HFF-Myc (cell line): ENCODE data around the gene MSH3.

Source experiments
- DNase-seq: peaks from one replicate; pipeline ENCODE4 v3.0.0-alpha.2; 2011; ENCODE audit warnings: low read depth; ENCODE audit errors: extremely low read depth
- H3K4me3 ChIP-seq: replicated peaks from 2 replicates; pipeline ENCODE4 v1.5.1; 2011; ENCODE audit warnings: low read depth, mild to moderate bottlenecking, control low read depth, low read length
- TF ChIP-seq, protein P1 (sequence below): IDR thresholded peaks from 2 replicates; pipeline ENCODE4 v1.5.1; 2012; ENCODE audit warnings: mild to moderate bottlenecking, low read depth, low read length, control low read depth; ENCODE audit errors: missing control alignments

The MSH3 gene

DNA sequence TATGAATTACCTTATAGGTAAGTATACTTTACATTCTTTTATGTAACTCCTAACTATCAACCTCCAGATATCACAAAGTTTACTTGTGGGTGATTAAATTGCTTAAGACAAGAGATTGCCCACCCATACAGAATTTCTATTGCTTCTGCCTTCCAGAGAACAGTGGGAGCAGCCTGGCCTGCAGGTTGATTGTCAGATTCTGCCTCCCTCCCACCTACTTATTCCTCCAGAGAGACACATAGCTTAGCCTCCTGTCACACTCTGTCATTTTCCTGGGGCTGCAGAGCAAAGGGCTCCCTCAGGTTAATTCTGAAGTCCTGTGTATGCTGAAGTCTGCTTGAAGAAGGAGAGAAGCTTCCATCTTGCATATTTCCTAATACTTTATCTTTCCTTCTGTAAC lies 48.8 kb downstream of the MSH3 start:
- no peak overlapping the region for H3K4me3 ChIP-seq
- DNase-seq, result no peak
- TF ChIP-seq, protein P1, sequence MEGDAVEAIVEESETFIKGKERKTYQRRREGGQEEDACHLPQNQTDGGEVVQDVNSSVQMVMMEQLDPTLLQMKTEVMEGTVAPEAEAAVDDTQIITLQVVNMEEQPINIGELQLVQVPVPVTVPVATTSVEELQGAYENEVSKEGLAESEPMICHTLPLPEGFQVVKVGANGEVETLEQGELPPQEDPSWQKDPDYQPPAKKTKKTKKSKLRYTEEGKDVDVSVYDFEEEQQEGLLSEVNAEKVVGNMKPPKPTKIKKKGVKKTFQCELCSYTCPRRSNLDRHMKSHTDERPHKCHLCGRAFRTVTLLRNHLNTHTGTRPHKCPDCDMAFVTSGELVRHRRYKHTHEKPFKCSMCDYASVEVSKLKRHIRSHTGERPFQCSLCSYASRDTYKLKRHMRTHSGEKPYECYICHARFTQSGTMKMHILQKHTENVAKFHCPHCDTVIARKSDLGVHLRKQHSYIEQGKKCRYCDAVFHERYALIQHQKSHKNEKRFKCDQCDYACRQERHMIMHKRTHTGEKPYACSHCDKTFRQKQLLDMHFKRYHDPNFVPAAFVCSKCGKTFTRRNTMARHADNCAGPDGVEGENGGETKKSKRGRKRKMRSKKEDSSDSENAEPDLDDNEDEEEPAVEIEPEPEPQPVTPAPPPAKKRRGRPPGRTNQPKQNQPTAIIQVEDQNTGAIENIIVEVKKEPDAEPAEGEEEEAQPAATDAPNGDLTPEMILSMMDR, result no peak

DNA sequence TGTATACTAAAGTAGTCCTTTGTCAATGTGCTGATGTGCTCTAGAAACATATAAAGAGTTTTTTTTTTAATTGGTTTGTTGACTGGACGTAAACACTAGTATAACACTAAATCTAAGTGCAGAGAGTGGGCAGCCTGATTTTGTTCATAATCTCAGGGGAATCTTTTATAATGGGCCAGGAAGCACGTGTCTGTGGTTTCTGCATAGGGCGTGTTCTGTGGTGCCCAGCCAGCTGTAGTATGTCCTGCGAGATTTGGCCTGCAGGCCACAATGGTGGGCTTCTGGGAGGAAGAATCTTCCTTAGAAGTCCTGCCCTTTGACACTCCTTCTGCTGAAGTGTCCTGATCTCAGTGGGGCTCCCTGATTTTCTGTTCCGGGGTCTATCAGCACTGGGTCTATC lies 49.3 kb downstream of the MSH3 start:
- TF ChIP-seq, protein P1, result no peak
- H3K4me3 ChIP-seq, result no peak overlapping the region
- DNase-seq, result no peak

DNA sequence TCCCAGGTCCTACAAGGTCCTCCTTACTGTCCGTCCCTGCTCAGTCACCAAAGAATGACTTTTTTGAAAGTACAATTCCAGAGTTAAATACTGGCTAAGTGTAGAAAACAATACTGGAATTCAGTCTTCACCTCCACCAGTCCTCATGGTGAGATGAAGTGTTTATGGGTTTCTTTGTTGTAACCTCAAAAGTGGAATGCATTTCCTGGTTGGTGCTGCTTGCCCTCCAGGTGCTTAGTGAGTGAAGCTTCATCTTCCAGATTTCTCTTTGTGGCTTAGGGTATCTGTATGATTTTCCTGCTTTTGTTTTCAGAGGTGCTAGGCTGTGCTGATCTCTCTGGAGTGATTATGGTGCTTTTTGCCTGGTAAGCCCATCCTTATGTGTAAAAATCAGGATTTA lies 49.8 kb downstream of the MSH3 start:
- TF ChIP-seq, protein P1, result no peak
- no peak for DNase-seq

DNA sequence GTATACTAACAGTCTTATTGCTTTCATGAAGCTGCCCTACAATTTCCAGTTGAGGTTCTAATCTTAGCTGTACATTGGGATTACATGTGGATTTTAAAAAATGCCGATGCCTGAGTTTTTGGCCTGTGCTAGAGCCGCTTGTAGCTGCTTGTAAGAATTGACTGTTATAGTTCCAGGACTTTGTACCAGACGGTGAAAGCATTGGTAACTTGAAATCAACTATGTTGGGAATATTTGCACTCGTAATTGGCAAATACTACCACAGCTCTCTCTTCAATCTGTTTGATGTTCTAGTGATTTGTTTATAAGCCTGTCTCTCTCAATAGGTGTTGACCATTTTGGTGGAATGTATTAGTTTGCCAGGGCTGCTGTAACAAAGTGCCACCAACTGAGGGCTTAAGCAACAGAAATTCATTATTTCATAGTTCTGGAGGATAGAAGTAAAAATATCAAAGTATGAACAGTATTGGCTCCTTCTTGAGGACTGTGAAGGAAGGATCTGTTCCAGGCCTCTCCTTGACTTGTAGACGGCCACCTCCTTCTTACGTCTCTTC lies 50.8 kb downstream of the MSH3 start:
- H3K4me3 ChIP-seq, result no peak overlapping the region
- TF ChIP-seq, protein P1, result no peak
- DNase-seq, result no peak

More for the DNA sequence above, 49.8 kb downstream of the MSH3 start:
- H3K4me3 ChIP-seq, result no peak overlapping the region

DNA sequence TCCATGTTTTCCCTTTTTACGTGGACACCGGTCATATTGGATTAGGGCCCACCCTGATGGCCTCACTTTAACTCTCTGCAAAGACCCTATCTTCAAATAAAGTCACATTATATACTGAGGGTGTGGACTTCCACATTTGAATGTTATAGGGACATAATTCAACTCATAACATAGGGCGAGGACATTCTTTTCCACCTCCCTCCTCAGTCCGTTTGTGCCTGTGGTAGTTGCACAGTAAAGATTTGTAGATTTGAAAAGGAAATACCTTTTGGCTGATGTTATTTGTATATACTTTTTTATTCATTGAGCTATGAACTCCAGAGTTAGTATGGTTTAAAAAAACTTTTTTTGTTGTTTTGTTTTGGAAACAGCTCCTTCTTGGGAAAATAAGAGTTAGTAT lies 51.3 kb downstream of the MSH3 start:
- TF ChIP-seq, protein P1, result no peak
- DNase-seq, result no peak
- H3K4me3 ChIP-seq, result no peak overlapping the region

DNA sequence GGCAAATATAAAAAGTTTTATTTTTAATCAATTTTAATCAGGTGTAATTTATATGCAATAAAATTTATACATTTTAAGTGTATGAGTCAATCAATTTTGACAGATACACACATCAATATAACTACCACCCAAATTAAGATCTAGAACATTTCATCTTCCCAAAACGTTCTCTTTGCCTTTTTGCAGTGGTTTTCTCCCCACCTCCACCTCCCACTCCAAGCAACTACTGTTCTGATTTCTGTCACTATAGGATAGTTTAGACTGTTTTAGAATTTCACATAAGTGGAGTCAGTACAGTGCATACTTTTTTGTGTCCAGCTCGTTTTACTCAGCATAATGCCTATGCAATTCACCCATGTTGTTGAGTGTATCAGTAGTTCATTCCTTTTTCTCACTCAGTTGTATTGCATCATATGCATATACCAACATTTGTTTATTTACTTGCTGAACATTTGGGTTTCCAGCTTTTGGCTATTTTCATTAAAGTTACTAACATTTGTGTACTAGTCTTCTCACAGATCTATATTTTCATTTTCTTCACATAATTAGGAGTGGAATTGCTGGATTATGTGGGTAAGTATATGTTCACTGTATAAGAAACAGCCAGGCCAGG lies 52.5 kb downstream of the MSH3 start:
- TF ChIP-seq, protein P1, result no peak
- no peak for DNase-seq
- no peak overlapping the region for H3K4me3 ChIP-seq

DNA sequence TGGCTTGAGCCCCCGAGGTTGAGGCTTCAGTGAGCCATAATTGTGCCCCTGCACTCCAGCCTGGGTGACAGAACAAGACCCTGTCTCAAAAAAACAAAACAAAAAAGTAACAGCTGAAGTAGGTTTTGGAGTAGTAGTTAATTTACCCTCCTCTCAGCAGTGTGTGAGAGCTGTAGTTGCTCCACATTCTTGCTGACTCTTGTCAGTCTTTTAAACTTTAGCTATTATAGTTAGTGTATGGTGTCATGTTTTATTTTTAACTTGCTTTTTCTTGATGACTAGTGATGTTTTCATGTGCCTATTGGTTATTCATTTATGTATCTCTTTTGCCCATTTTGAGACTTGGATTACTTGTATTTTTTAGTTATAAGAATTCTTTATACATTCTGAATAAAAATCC lies 53.2 kb downstream of the MSH3 start:
- TF ChIP-seq, protein P1, result no peak

More for the DNA sequence above, 53.2 kb downstream of the MSH3 start:
- DNase-seq, result no peak
- H3K4me3 ChIP-seq, result no peak overlapping the region
